Brain (organoid and tissue), 1 donor: ENCODE measurements around the gene PORCN. TPM values are rescaled to one million over a fixed set of nuclear protein-coding genes. Genes with fewer than 3 reads are reported as not detected.

ENCODE experiments used
- polyA plus RNA-seq: library from polyadenylated mRNA; stranded (reverse); fragments of 350-450 nt; fragmentation: Illumina TruSeq; extraction: RNeasy Lipid Tissue Mini Kit (QIAGEN cat#74804); gene quantifications from one replicate; pipeline ENCODE4 v1.2.3, GENCODE V29; 2015; ENCODE audit warnings: low read depth, low replicate concordance; ENCODE audit not compliant: insufficient read depth

The PORCN gene
- polyA plus RNA-seq, 1 donor from 2014 or later, result 15.9 TPM

Other genes with a start within 250 kb of the PORCN start
- gene SSX3, start 152.3 kb upstream of the PORCN start, polyA plus RNA-seq, result not detected
- gene SSX4, start 125.5 kb upstream of the PORCN start, polyA plus RNA-seq, result not detected
- not detected for gene SSX4B, start 97.0 kb upstream of the PORCN start, polyA plus RNA-seq
- 26.5 TPM for gene SLC38A5, start 38.7 kb upstream of the PORCN start, polyA plus RNA-seq
- gene FTSJ1, start 32.8 kb upstream of the PORCN start, polyA plus RNA-seq, result 48.7 TPM
- 131 TPM for gene EBP, start 12.8 kb downstream of the PORCN start, polyA plus RNA-seq
- 17.9 TPM for gene TBC1D25, start 30.7 kb downstream of the PORCN start, polyA plus RNA-seq
- 128 TPM for gene RBM3, start 65.5 kb downstream of the PORCN start, polyA plus RNA-seq
- 127 TPM for gene WDR13, start 88.5 kb downstream of the PORCN start, polyA plus RNA-seq
- 2.9 TPM for gene WAS, start 174.8 kb downstream of the PORCN start, polyA plus RNA-seq
- gene SUV39H1, start 187.7 kb downstream of the PORCN start, polyA plus RNA-seq, result 10.1 TPM